ENCODE results near the gene SLC13A2. TPM values are rescaled to one million over a fixed set of nuclear protein-coding genes. Genes with fewer than 3 reads are reported as not detected.

SLC13A2 gene
- total and polyA plus RNA-seq, 10 donors, result 0.03 TPM; not detected in 9

GRCh38 chr17:28523186-28523585 lies 49.7 kb downstream of the SLC13A2 start:
- H3K4me3 ChIP-seq, result no peak overlapping the region
- H3K9me3 ChIP-seq, result no peaks in the 10 kb centered on the region
- 81 to 96% (median 87%) methylated on average over 4 to 6 of the region's 6 CpGs for WGBS, 5 donors
- no peak for TF ChIP-seq POLR2A (IDR thresholded peaks at IDR 0.05)
- TF ChIP-seq, protein P1, sequence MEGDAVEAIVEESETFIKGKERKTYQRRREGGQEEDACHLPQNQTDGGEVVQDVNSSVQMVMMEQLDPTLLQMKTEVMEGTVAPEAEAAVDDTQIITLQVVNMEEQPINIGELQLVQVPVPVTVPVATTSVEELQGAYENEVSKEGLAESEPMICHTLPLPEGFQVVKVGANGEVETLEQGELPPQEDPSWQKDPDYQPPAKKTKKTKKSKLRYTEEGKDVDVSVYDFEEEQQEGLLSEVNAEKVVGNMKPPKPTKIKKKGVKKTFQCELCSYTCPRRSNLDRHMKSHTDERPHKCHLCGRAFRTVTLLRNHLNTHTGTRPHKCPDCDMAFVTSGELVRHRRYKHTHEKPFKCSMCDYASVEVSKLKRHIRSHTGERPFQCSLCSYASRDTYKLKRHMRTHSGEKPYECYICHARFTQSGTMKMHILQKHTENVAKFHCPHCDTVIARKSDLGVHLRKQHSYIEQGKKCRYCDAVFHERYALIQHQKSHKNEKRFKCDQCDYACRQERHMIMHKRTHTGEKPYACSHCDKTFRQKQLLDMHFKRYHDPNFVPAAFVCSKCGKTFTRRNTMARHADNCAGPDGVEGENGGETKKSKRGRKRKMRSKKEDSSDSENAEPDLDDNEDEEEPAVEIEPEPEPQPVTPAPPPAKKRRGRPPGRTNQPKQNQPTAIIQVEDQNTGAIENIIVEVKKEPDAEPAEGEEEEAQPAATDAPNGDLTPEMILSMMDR (IDR thresholded peaks at IDR 0.05 in 8 of 11, conservative IDR thresholded peaks at IDR 0.05 in 3 of 11), result no peak
- no peak for TF ChIP-seq POLR2AphosphoS5 (IDR thresholded peaks at IDR 0.05)
- H3K27ac ChIP-seq, result no peak overlapping the region
- H3K4me1 ChIP-seq, result peaks cover 0 to 9% (median 2%) of the 10 kb centered on the region in 6 donors
- DNase-seq, result no peak
- intact Hi-C loops (cut with DNase I; ENCODE audit: low total_unique reads), result no loop called here
- H3K27me3 ChIP-seq (replicated peaks in 1 of 7), result no peaks in the 10 kb centered on the region
- H3K36me3 ChIP-seq, result no peaks in the 10 kb centered on the region

DNA sequence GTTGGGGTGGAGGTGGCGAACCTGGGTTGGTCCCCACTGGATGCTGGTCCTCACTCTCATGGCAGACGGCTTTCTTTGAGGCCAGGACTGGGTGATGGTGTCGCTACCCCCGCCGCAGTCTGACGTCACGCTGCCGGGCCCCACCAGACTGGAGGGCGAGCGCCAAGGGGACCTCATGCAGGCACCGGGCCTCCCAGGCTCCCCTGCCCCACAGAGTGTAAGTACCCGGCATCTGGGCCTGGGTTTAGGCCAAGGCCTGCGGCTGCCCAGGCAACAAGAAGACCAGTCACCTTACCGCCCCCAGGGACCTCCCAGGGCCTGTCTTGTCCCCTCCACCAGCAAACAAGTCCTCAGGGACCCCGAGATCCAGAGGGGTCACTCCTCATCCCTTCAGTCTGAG lies 50.4 kb downstream of the SLC13A2 start:
- no peak overlapping the region for H3K27ac ChIP-seq
- H3K4me1 ChIP-seq, result peaks cover 0 to 9% (median 0%) of the 10 kb centered on the region in 6 donors
- intact Hi-C loops (cut with DNase I; ENCODE audit: low total_unique reads), result no loop called here
- no peak overlapping the region for H3K4me3 ChIP-seq
- 85 to 97% (median 90%) methylated on average over 8 to 15 of the region's 15 CpGs for WGBS, 5 donors
- no peak for DNase-seq
- H3K36me3 ChIP-seq, result no peaks in the 10 kb centered on the region
- no peaks in the 10 kb centered on the region for H3K9me3 ChIP-seq
- no peak for TF ChIP-seq POLR2A (IDR thresholded peaks at IDR 0.05)
- TF ChIP-seq, protein P1 (IDR thresholded peaks at IDR 0.05 in 8 of 11, conservative IDR thresholded peaks at IDR 0.05 in 3 of 11), result no peak
- TF ChIP-seq POLR2AphosphoS5 (IDR thresholded peaks at IDR 0.05), result no peak
- no peaks in the 10 kb centered on the region for H3K27me3 ChIP-seq (replicated peaks in 1 of 7)

GRCh38 chr17:28524476-28525424 lies 51.3 kb downstream of the SLC13A2 start:
- no peak overlapping the region for H3K4me3 ChIP-seq
- no peak overlapping the region for H3K27ac ChIP-seq
- no peaks in the 10 kb centered on the region for H3K9me3 ChIP-seq
- no peak for DNase-seq
- no peaks in the 10 kb centered on the region for H3K27me3 ChIP-seq (replicated peaks in 1 of 7)
- 81 to 92% (median 88%) methylated on average over 17 to 25 of the region's 25 CpGs for WGBS, 5 donors
- peaks cover 0 to 3% (median 0%) of the 10 kb centered on the region in 6 donors for H3K4me1 ChIP-seq
- intact Hi-C loops (cut with DNase I; ENCODE audit: low total_unique reads), result no loop called here
- TF ChIP-seq, protein P1 (IDR thresholded peaks at IDR 0.05 in 8 of 11, conservative IDR thresholded peaks at IDR 0.05 in 3 of 11), result no peak
- H3K36me3 ChIP-seq, result no peaks in the 10 kb centered on the region

GRCh38 chr17:28526381-28526780 lies 52.9 kb downstream of the SLC13A2 start:
- Histone ChIP-seq H3K27ac (no peak overlapping the region), H3K9me3 (no peaks in the 10 kb centered on the region), H3K4me1 (no peaks in the 10 kb centered on the region), H3K36me3 (no peaks in the 10 kb centered on the region), H3K4me3 (no peak overlapping the region), H3K27me3 (replicated peaks in 1 of 7) (peaks cover 0 to 9% (median 0%) of the 10 kb centered on the region in 7 donors)
- no peak for DNase-seq
- no peak for TF ChIP-seq POLR2A (IDR thresholded peaks at IDR 0.05)
- TF ChIP-seq, protein P1 (IDR thresholded peaks at IDR 0.05 in 8 of 11, conservative IDR thresholded peaks at IDR 0.05 in 3 of 11), result no peak
- no peak for TF ChIP-seq POLR2AphosphoS5 (IDR thresholded peaks at IDR 0.05)
- intact Hi-C loops (cut with DNase I; ENCODE audit: low total_unique reads), result no loop called here
- WGBS, 5 donors, result 69 to 85% (median 81%) methylated on average over 6 to 8 of the region's 8 CpGs

Measured in spleen (tissue), 11 donors.